Measurements from ENCODE around the gene DAPK1.

DAPK1 gene

GRCh38 chr9:87753313-87753712, 255.6 kb downstream of the DAPK1 start:
- no peak for TF ChIP-seq ZNF274 (IDR thresholded peaks at IDR 0.05; ENCODE audit: low read depth, low read length)
- H3K4me3 ChIP-seq (ENCODE audit: low read length): no peak overlapping the region

Measured in GM08714 (cell line).